IMR-90 (cell line): ENCODE measurements around the gene TXLNA. TPM values are rescaled to one million over a fixed set of nuclear protein-coding genes. Genes with fewer than 3 reads are reported as not detected.
A peak's percentile ranks its signal among the peaks of the same experiment; 100 is the strongest.

Experiments used
- ATAC-seq: fragments of 200-7000 bp; cut with Tn5 transposase; 2 replicates; pipeline ENCODE4 v1.9.1; 2020; ENCODE audit warnings: low read depth, mild to moderate bottlenecking, moderate library complexity
- BruUV-seq: library from RNA; stranded (reverse); fragments of 400-500 nt; replicated peaks from 2 replicates; lab custom pipeline; 2021; lab: Mats Ljungman, UMichigan
- CTCF ChIA-PET: fragments of 300-600 bp; formaldehyde crosslinking; extraction: SDS; loops from one replicate; lab custom pipeline; 2021; ENCODE audit warnings: antibody characterized with exemption; lab: Yijun Ruan, JAX
- POLR2A ChIA-PET: fragments of 300-600 bp; sonication (Branson Sonifier 250); formaldehyde crosslinking; loops from one replicate; lab custom pipeline; 2022; ENCODE audit warnings: antibody characterized with exemption; ENCODE audit not compliant: unreplicated experiment; lab: Charles Lee
- DNase-seq: peaks from one replicate; pipeline ENCODE4 v3.0.0; 2013
- H2AFZ ChIP-seq: replicated peaks from 2 replicates; pipeline ENCODE3; 2013; ENCODE audit warnings: low read length, mild to moderate bottlenecking; ENCODE audit not compliant: poor library complexity
- H2AK5ac ChIP-seq: 2 replicates; pipeline ENCODE4 v1.6.1; 2013; ENCODE audit warnings: low read depth, low read length, inconsistent platforms
- H2AK9ac ChIP-seq: replicated peaks from 2 replicates; pipeline ENCODE3; 2013; ENCODE audit warnings: mild to moderate bottlenecking, low read depth, low read length, moderate library complexity; ENCODE audit not compliant: poor library complexity
- H2BK120ac ChIP-seq: 2 replicates; pipeline ENCODE4 v1.6.1; 2013; ENCODE audit warnings: low read depth, low read length, inconsistent platforms
- H2BK15ac ChIP-seq: 3 replicates; pipeline ENCODE4 v1.6.1; 2013; ENCODE audit warnings: low read depth, low read length, inconsistent platforms
- H2BK20ac ChIP-seq: 2 replicates; pipeline ENCODE4 v1.6.1; 2013; ENCODE audit warnings: low read depth, mild to moderate bottlenecking, inconsistent platforms, low read length, moderate library complexity
- H2BK5ac ChIP-seq: 2 replicates; pipeline ENCODE4 v1.6.1; 2013; ENCODE audit warnings: mild to moderate bottlenecking, low read depth, low read length, inconsistent platforms; ENCODE audit not compliant: poor library complexity, severe bottlenecking
- H3K14ac ChIP-seq: replicated peaks from 2 replicates; pipeline ENCODE4 v1.6.1; 2013; ENCODE audit warnings: low read depth, low read length, inconsistent platforms
- H3K18ac ChIP-seq: 2 replicates; pipeline ENCODE4 v1.6.1; 2013; ENCODE audit warnings: low read depth, low read length, control low read depth
- H3K23ac ChIP-seq: 2 replicates; pipeline ENCODE4 v1.6.1; 2013; ENCODE audit warnings: low read depth, low read length, inconsistent platforms
- H3K27ac ChIP-seq: 2 replicates; pipeline ENCODE4 v1.5.1; 2013; ENCODE audit warnings: mild to moderate bottlenecking, control low read depth, low read length; ENCODE audit not compliant: insufficient read depth
- H3K27me3 ChIP-seq: 2 replicates; pipeline ENCODE4 v1.6.1; 2013; ENCODE audit warnings: low read length; ENCODE audit not compliant: control insufficient read depth, insufficient read depth
- H3K36me3 ChIP-seq: 2 replicates; pipeline ENCODE4 v1.6.1; 2013; ENCODE audit warnings: low read length, mixed read lengths; ENCODE audit not compliant: control insufficient read depth, insufficient read depth
- H3K4ac ChIP-seq: 2 replicates; pipeline ENCODE4 v1.6.1; 2013; ENCODE audit warnings: low read depth, low read length, inconsistent platforms
- H3K4me1 ChIP-seq: 2 replicates; pipeline ENCODE4 v1.6.1; 2013; ENCODE audit warnings: low read length, mixed read lengths; ENCODE audit not compliant: control insufficient read depth, insufficient read depth
- H3K4me2 ChIP-seq: 2 replicates; pipeline ENCODE4 v1.6.1; 2013; ENCODE audit warnings: low read depth, mild to moderate bottlenecking, control low read depth, low read length, moderate library complexity
- H3K4me3 ChIP-seq: 2 replicates; pipeline ENCODE4 v1.5.1; 2013; ENCODE audit warnings: low read depth, mild to moderate bottlenecking, control low read depth, low read length, moderate library complexity; ENCODE audit not compliant: insufficient read depth
- H3K56ac ChIP-seq: 2 replicates; pipeline ENCODE4 v1.6.1; 2013; ENCODE audit warnings: low read length, inconsistent platforms; ENCODE audit not compliant: insufficient read depth; ENCODE audit errors: extremely low read depth
- H3K79me1 ChIP-seq, 2 experiments: 2 replicates each; pipeline ENCODE4 v1.6.1; 2013; ENCODE audit warnings: low read length in 2 of 2, inconsistent platforms in 1 of 2, low read depth in 1 of 2
- H3K9ac ChIP-seq: 2 replicates; pipeline ENCODE4 v1.6.1; 2013; ENCODE audit warnings: low read depth, low read length, control low read depth
- H3K9me1 ChIP-seq: 2 replicates; pipeline ENCODE4 v1.6.1; 2013; ENCODE audit warnings: low read length, inconsistent platforms; ENCODE audit not compliant: insufficient read depth
- H3K9me3 ChIP-seq: 2 replicates; pipeline ENCODE4 v1.6.1; 2013; ENCODE audit warnings: low read length; ENCODE audit not compliant: control insufficient read depth, insufficient read depth
- H4K20me1 ChIP-seq: 2 replicates; pipeline ENCODE4 v1.6.1; 2013; ENCODE audit warnings: low read length, inconsistent platforms; ENCODE audit not compliant: insufficient read depth
- H4K5ac ChIP-seq: 2 replicates; pipeline ENCODE4 v1.6.1; 2013; ENCODE audit warnings: mild to moderate bottlenecking, low read depth, low read length, control low read depth
- H4K8ac ChIP-seq, 2 experiments: 2 replicates each; pipeline ENCODE4 v1.6.1; 2013; ENCODE audit warnings: low read depth in 2 of 2, low read length in 2 of 2, control low read depth in 1 of 2, inconsistent platforms in 1 of 2
- H4K91ac ChIP-seq: 2 replicates; pipeline ENCODE4 v1.6.1; 2013; ENCODE audit warnings: low read depth, low read length, inconsistent platforms; ENCODE audit not compliant: insufficient read depth
- CEBPB ChIP-seq: IDR thresholded peaks from 2 replicates; pipeline ENCODE4 v1.6.1; 2012; ENCODE audit warnings: low read depth, low read length, improper control_type of control experiment
- CTCF ChIP-seq: conservative IDR thresholded peaks from 2 replicates; pipeline ENCODE4 v1.5.1; 2012; ENCODE audit warnings: mild to moderate bottlenecking, low read depth, low read length, improper control_type of control experiment
- ELK1 ChIP-seq: fragments of 150-350 bp; IDR thresholded peaks from 2 replicates; pipeline ENCODE4 v1.6.1; 2016; ENCODE audit warnings: low read depth, mild to moderate bottlenecking, low read length, moderate library complexity, borderline replicate concordance
- FOS ChIP-seq: fragments of 150-350 bp; IDR thresholded peaks from 2 replicates; pipeline ENCODE4 v1.6.1; 2016; ENCODE audit warnings: low read depth, low read length
- MAZ ChIP-seq: IDR thresholded peaks from 2 replicates; pipeline ENCODE4 v1.6.1; 2012; ENCODE audit warnings: low read depth, mild to moderate bottlenecking, low read length, improper control_type of control experiment, moderate library complexity, borderline replicate concordance
- POLR2A ChIP-seq: IDR thresholded peaks from 2 replicates; pipeline ENCODE4 v1.6.1; 2012; ENCODE audit warnings: mild to moderate bottlenecking, low read depth, low read length
- RAD21 ChIP-seq: IDR thresholded peaks from 2 replicates; pipeline ENCODE4 v1.6.1; 2012; ENCODE audit warnings: low read length, improper control_type of control experiment
- SMC3 ChIP-seq: fragments of 150-350 bp; IDR thresholded peaks from 2 replicates; pipeline ENCODE4 v1.6.1; 2016; ENCODE audit warnings: low read depth, mild to moderate bottlenecking, antibody characterized with exemption, low read length, moderate library complexity
- USF2 ChIP-seq: fragments of 150-350 bp; IDR thresholded peaks from 2 replicates; pipeline ENCODE4 v1.6.1; 2017; ENCODE audit warnings: mild to moderate bottlenecking, antibody characterized with exemption, low read length, low read depth
- WGBS, 2 experiments: methylation state at CpG; one replicate each; pipeline versions ENCODE4 v1.1.5 to v1.1.7; 2013; ENCODE audit warnings: missing lambda C conversion rate in 2 of 2; ENCODE audit not compliant: insufficient read length in 1 of 2; ENCODE audit errors: extremely low coverage in 2 of 2; 5-methylcytosine and 5-hydroxymethylcytosine counted together
- dilution Hi-C: fragments of 300-500 bp; cut with HindIII; formaldehyde crosslinking; loops from one replicate; pipeline ENCODE4 v1.14.3; 2018; ENCODE audit warnings: low sequenced_read_pairs; ENCODE audit not compliant: unreplicated experiment
- in situ Hi-C: fragments of 300-500 bp; cut with MboI; formaldehyde crosslinking; loops from 3 replicates; pipeline ENCODE4 v1.14.3; 2019; ENCODE audit warnings: low sequenced_read_pairs, inconsistent platforms, mixed read lengths
- intact Hi-C: fragments of 100-400 bp; cut with micrococcal nuclease; formaldehyde crosslinking; loops from 2 replicates; pipeline ENCODE4 v1.10.0; 2022
- polyA plus RNA-seq, 3 experiments: library from polyadenylated mRNA; depleted of rRNA; stranded (reverse); fragments of >200 nt; gene quantifications; 2 replicates each; pipeline ENCODE4 v1.2.3, GENCODE V29; 2012; ENCODE audit warnings: low replicate concordance in 1 of 3
- total RNA-seq: library from RNA; depleted of rRNA; stranded (reverse); fragments of >200 nt; gene quantifications from 2 replicates; pipeline ENCODE4 v1.2.3, GENCODE V29; 2012

Gene TXLNA
- total and polyA plus RNA-seq, 2 of the 4 experiments (the other 2 are of a cell fraction), result 47.6 to 102 TPM

- Histone ChIP-seq H3K23ac (no peak overlapping the region), H3K36me3 (peaks cover 35% of the 10 kb centered on the region), H3K9ac (no peak overlapping the region), H3K9me1 (peaks cover 3% of the 10 kb centered on the region), H3K9me3 (no peaks in the 10 kb centered on the region), H4K20me1 (no peaks in the 10 kb centered on the region; the same call in 1 of the 2 replicates), H2BK5ac (no peak overlapping the region), H3K4me1 (peaks cover 3% of the 10 kb centered on the region; the same call in 1 of the 2 replicates), H4K8ac (no peak overlapping the region), H3K4me2 (no peak overlapping the region), H4K5ac (no peak overlapping the region), H2AFZ (peak overlapping the region; percentile 25), H2BK20ac (no peak overlapping the region), H3K27me3 (no peaks in the 10 kb centered on the region), H3K18ac (no peak overlapping the region), H3K4ac (no peak overlapping the region), H2AK5ac (no peak overlapping the region; the same call in 1 of the 2 replicates), H3K14ac (no peak overlapping the region), H3K56ac (no peak overlapping the region), H3K27ac (no peak overlapping the region), H4K91ac (no peak overlapping the region), H3K79me1 (peaks cover 12 to 37% of the 10 kb centered on the region in 2 experiments), H3K4me3 (no peak overlapping the region), H2BK120ac (no peak overlapping the region), H2BK15ac (no peak overlapping the region), H2AK9ac (no peak overlapping the region)
- DNase-seq (peak; percentile 66), ATAC-seq (peak; percentile 97)
- POLR2A ChIA-PET, result no interaction called here
- no TSS peak for BruUV-seq
- CTCF ChIA-PET, result interaction anchor here (0.7 to 1.5 kb wide), 12 partner anchors 10 to 185 kb away, joined by 3 to 6 read pairs (median 4); partner anchors contain the start of genes BSDC1 and IQCC
- TF ChIP-seq CEBPB, result no peak
- peak; percentile 91 for TF ChIP-seq RAD21
- TF ChIP-seq MAZ, result peak; percentile 42; the same call in 1 of the 2 replicates
- no peak for TF ChIP-seq FOS
- peak; percentile 83 for TF ChIP-seq CTCF
- no peak for TF ChIP-seq USF2
- TF ChIP-seq ELK1, result no peak
- TF ChIP-seq SMC3, result peak; percentile 90
- no peak for TF ChIP-seq POLR2A
- in situ Hi-C loops, result loop anchor here (10.0 kb wide), 1 partner anchor 109 kb away; no protein-coding TSS in a partner anchor
- dilution Hi-C loops, result no loop called here
- 20% methylated on average over 1 of the region's 10 CpGs; no CpG with 5 or more reads in 1 of the 2 experiments for WGBS, 2 experiments
- intact Hi-C loops, result loop anchor here (1.0 kb wide), 4 partner anchors 100 to 198 kb away; partner anchors contain the start of gene BSDC1
Observed at GRCh38 chr1:32215629-32216480, 36.4 kb downstream of the TXLNA start.
